Right lobe of liver (tissue), 6 donors: Measurements from ENCODE around the gene APCDD1L. TPM values are rescaled to one million over a fixed set of nuclear protein-coding genes. Genes with fewer than 3 reads are reported as not detected.
"Not testable (repeated sequence)": the region's sequence is repeated elsewhere in the genome, so short reads cannot be mapped to it uniquely, and the experiment has no call there.

Experiments used
- ATAC-seq, 4 donors: fragments of 200-7000 bp; cut with Tn5 transposase; one replicate each; pipeline ENCODE4 v1.9.1; 2020; ENCODE audit warnings: mild to moderate bottlenecking in 4 of 4, moderate library complexity in 4 of 4
- DNase-seq, 3 donors: peaks; one replicate each; pipeline ENCODE4 v3.0.0-alpha.2; 2020
- H3K27ac ChIP-seq, 3 donors: fragments of 200-600 bp; one replicate each; pipeline ENCODE4 v1.8.0; 2022
- H3K27me3 ChIP-seq, 2 donors: fragments of 200-600 bp; one replicate each; pipeline ENCODE4 v1.8.0; 2022
- H3K36me3 ChIP-seq, 4 donors: fragments of 200-600 bp; sonication (generic) in 1 of 4; one replicate each; pipeline versions ENCODE4 v1.5.1 to v1.8.0; 2017 to 2022; ENCODE audit warnings: control low read depth in 1 of 4
- H3K4me1 ChIP-seq, 4 donors: fragments of 200-600 bp; sonication (generic) in 1 of 4; one replicate each; pipeline versions ENCODE4 v1.5.1 to v1.8.0; 2017 to 2022; ENCODE audit warnings: control low read depth in 1 of 4
- H3K4me3 ChIP-seq, 3 donors: fragments of 200-600 bp; one replicate each; pipeline ENCODE4 v1.8.0; 2022
- H3K9me3 ChIP-seq, 4 donors: fragments of 200-600 bp; sonication (generic) in 1 of 4; one replicate each; pipeline versions ENCODE4 v1.5.1 to v1.8.0; 2017 to 2022; ENCODE audit warnings: control low read depth in 1 of 4
- POLR2A ChIP-seq: fragments of 450-650 bp; IDR thresholded peaks from one replicate; pipeline ENCODE4 v1.6.1; 2017; ENCODE audit warnings: antibody characterized with exemption, mild to moderate bottlenecking
- WGBS: methylation state at CpG from one replicate; pipeline ENCODE4 v1.1.6; 2018; ENCODE audit warnings: low coverage, low lambda C conversion rate; ENCODE audit not compliant: insufficient coverage; ENCODE audit errors: missing lambda C conversion rate; 5-methylcytosine and 5-hydroxymethylcytosine counted together
- intact Hi-C, 2 donors: fragments of 100-400 bp; cut with DNase I; formaldehyde crosslinking; loops; one replicate each; pipeline versions ENCODE4 v1.11.2 to v1.14.1; 2022
- total RNA-seq, 6 experiments: library from RNA; depleted of rRNA in 2 of 6; stranded (reverse); fragments of >200 nt in 2 of 6; fragmentation: NEBNext Ultra II Directional in 3 of 6; extraction: Animal tissue kit (Norgen Biotek cat#: 25700) in 3 of 6; gene quantifications; one replicate each; pipeline versions ENCODE4 v1.1.0 to v1.2.4, GENCODE V29; 2016 to 2023
- TF ChIP-seq, protein P1 (sequence below), 4 donors: fragments of 200-600 bp in 3 of 4; fragments of 450-650 bp in 1 of 4; IDR thresholded peaks; one replicate each; pipeline versions ENCODE4 v1.5.1 to v1.8.0; 2016 to 2022; ENCODE audit warnings: antibody characterized with exemption in 4 of 4, mild to moderate bottlenecking in 2 of 4
- donor health status: DM: no; HTN: yes; CAD: no.
- donor health status: DM: no; HTN: no; CAD: no.
- donor health status: DM: no; HTN: no; CAD: no.
- donor health status: DM: no; HTN: yes; CAD: no.
- donor health status: DM: no; HTN: yes; CAD: no.

The APCDD1L gene
- total RNA-seq, 6 experiments from 2014 or later = 0.04 TPM; not detected in 5

GRCh38 chr20:58420798-58421496 is 94.3 kb downstream of the APCDD1L start:
- Histone ChIP-seq H3K4me3 (no peak overlapping the region), H3K4me1 (peaks cover 0 to 11% (median 4%) of the 10 kb centered on the region in 4 donors), H3K27ac (no peak overlapping the region), H3K36me3 (peaks cover 0 to 15% (median 3%) of the 10 kb centered on the region in 4 donors), H3K27me3 (no peaks in the 10 kb centered on the region), H3K9me3 (no peaks in the 10 kb centered on the region)
- DNase-seq (no peak), ATAC-seq (no peak)
- intact Hi-C loops = no loop called here
- TF ChIP-seq, protein P1, sequence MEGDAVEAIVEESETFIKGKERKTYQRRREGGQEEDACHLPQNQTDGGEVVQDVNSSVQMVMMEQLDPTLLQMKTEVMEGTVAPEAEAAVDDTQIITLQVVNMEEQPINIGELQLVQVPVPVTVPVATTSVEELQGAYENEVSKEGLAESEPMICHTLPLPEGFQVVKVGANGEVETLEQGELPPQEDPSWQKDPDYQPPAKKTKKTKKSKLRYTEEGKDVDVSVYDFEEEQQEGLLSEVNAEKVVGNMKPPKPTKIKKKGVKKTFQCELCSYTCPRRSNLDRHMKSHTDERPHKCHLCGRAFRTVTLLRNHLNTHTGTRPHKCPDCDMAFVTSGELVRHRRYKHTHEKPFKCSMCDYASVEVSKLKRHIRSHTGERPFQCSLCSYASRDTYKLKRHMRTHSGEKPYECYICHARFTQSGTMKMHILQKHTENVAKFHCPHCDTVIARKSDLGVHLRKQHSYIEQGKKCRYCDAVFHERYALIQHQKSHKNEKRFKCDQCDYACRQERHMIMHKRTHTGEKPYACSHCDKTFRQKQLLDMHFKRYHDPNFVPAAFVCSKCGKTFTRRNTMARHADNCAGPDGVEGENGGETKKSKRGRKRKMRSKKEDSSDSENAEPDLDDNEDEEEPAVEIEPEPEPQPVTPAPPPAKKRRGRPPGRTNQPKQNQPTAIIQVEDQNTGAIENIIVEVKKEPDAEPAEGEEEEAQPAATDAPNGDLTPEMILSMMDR (IDR thresholded peaks at IDR 0.05) = no peak
- TF ChIP-seq POLR2A = no peak
- 60% methylated on average over 4 of the region's 5 CpGs for WGBS

GRCh38 chr20:58418949-58419748 is 96.0 kb downstream of the APCDD1L start:
- intact Hi-C loops = no loop called here
- Histone ChIP-seq H3K27ac (no peak overlapping the region), H3K27me3 (no peaks in the 10 kb centered on the region), H3K4me1 (peaks cover 0 to 11% (median 4%) of the 10 kb centered on the region in 4 donors), H3K4me3 (no peak overlapping the region), H3K36me3 (peaks cover 0 to 15% (median 3%) of the 10 kb centered on the region in 4 donors), H3K9me3 (no peaks in the 10 kb centered on the region)
- WGBS = 75% methylated on average over 5 of the region's 5 CpGs
- TF ChIP-seq, protein P1 (IDR thresholded peaks at IDR 0.05) = no peak
- no peak for TF ChIP-seq POLR2A
- DNase-seq (no peak), ATAC-seq (no peak)

- no peak for TF ChIP-seq POLR2A
- WGBS = 95% methylated on average over 3 of the region's 3 CpGs
- no peak for ATAC-seq
- Histone ChIP-seq H3K36me3 (peaks cover 0 to 15% (median 3%) of the 10 kb centered on the region in 4 donors), H3K27ac (no peak overlapping the region), H3K4me1 (peaks cover 0 to 16% (median 4%) of the 10 kb centered on the region in 4 donors), H3K4me3 (no peak overlapping the region), H3K9me3 (no peaks in the 10 kb centered on the region), H3K27me3 (no peaks in the 10 kb centered on the region)
- no peak for DNase-seq
- intact Hi-C loops = no loop called here
These were observed 97.8 kb downstream of the APCDD1L start for GRCh38 chr20:58417438-58417837.

- Histone ChIP-seq H3K27me3 (no peaks in the 10 kb centered on the region), H3K36me3 (peaks cover 0 to 15% (median 3%) of the 10 kb centered on the region in 4 donors), H3K9me3 (no peaks in the 10 kb centered on the region), H3K4me1 (peaks cover 0 to 18% (median 4%) of the 10 kb centered on the region in 4 donors), H3K4me3 (no peak overlapping the region), H3K27ac (no peak overlapping the region)
- intact Hi-C loops = no loop called here
- no peak for TF ChIP-seq POLR2A
- TF ChIP-seq, protein P1 (IDR thresholded peaks at IDR 0.05) = no peak
- DNase-seq = no peak
- ATAC-seq = peak in 1 of 4 donors; percentile 65
- 40% methylated on average over 2 of the region's 2 CpGs for WGBS
These were observed 98.4 kb downstream of the APCDD1L start for GRCh38 chr20:58416835-58417234.

- no peaks in the 10 kb centered on the region for H3K27me3 ChIP-seq
- WGBS = 83% methylated on average over 1 of the region's 1 CpG
- no peak overlapping the region for H3K27ac ChIP-seq
- intact Hi-C loops = no loop called here
- H3K9me3 ChIP-seq = no peaks in the 10 kb centered on the region
- H3K36me3 ChIP-seq = peaks cover 0 to 15% (median 3%) of the 10 kb centered on the region in 4 donors
- DNase-seq (no peak), ATAC-seq (no peak)
- H3K4me1 ChIP-seq = peaks cover 0 to 18% (median 4%) of the 10 kb centered on the region in 4 donors
- no peak overlapping the region for H3K4me3 ChIP-seq
- TF ChIP-seq, protein P1 (IDR thresholded peaks at IDR 0.05) = no peak
- TF ChIP-seq POLR2A = no peak
These were observed 99.1 kb downstream of the APCDD1L start for GRCh38 chr20:58416057-58416456.

DNA sequence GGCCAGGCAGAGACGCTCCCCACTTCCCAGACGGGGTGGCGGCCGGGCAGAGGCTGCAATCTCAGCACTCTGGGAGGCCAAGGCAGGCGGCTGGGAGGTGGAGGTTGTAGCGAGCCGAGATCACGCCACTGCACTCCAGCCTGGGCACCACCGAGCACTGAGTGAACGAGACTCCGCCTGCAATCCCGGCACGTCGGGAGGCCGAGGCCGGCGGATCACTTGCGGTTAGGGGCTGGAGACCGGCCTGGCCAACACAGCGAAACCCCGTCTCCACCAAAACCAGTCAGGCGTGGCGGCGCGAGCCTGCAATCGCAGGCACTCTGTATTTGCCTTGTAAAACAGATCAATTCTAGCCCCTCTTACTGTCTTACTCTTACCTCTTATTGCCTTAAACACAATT is 100.4 kb downstream of the APCDD1L start:
- H3K9me3 ChIP-seq, ATAC-seq, H3K27me3 ChIP-seq, H3K27ac ChIP-seq, H3K4me3 ChIP-seq, DNase-seq, intact Hi-C loops: not testable (repeated sequence)
- Histone ChIP-seq H3K36me3 (peaks cover 0 to 11% (median 2%) of the 10 kb centered on the region in 4 donors), H3K4me1 (peaks cover 0 to 25% (median 4%) of the 10 kb centered on the region in 4 donors)
- WGBS = 95% methylated on average over 3 of the region's 26 CpGs

GRCh38 chr20:58414216-58414615 is 101.0 kb downstream of the APCDD1L start:
- no CpG with 5 or more reads among the region's 35 CpGs for WGBS
- ATAC-seq, H3K36me3 ChIP-seq, DNase-seq, H3K4me3 ChIP-seq, H3K27ac ChIP-seq, H3K9me3 ChIP-seq, H3K27me3 ChIP-seq, intact Hi-C loops: not testable (repeated sequence)
- peaks cover 0 to 30% (median 4%) of the 10 kb centered on the region in 4 donors for H3K4me1 ChIP-seq
